ENCODE measurements around the gene PEX12.
"Not testable (repeated sequence)": the region's sequence is repeated elsewhere in the genome, so short reads cannot be mapped to it uniquely, and the experiment has no call there.

PEX12 gene

DNA sequence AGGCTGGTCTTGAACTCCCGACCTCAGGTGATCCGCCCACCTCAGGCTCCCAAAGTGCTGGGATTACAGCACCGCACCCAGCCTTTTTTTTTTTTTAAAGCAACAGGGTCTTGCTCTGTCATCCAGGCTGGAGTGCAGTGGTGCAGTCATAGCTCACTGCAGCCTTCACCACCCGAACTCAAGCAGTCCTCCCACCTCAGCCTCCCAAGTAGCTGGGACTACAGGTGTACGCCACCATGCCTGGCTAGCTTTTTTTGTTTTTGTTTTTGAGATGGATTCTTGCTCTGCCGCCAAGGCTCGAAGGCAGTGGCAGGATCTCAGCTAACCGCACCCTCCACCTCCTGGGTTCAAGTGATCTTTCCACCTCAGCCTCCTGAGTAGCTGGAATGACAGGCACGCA, 43.0 kb downstream of the PEX12 start:
- FAIRE-seq, result not testable (repeated sequence)

DNA sequence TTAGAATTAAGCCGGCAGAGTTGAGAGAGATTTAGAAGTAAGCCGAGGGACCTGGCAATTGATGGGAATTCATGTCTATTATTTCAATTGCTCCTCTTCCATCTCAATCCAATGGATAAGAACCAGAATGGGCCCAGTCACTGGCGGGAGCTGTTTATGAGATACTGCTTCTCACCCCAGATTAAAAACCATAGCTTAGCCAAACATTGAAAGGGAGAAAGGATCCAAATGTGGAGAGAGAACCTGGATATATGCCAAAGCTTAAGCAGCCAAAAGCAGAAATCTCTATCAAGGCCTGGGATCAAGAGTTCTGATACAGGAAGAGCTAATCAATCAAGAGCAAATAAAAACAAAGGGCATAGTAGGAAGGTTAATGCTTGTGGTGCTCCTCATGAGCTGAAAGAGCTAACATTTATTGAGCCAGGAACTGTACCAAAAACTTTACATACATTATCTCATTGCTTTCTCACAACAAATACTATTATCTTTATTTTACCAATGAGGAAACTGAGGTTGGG, 43.7 kb downstream of the PEX12 start:
- FAIRE-seq, result no peak

DNA sequence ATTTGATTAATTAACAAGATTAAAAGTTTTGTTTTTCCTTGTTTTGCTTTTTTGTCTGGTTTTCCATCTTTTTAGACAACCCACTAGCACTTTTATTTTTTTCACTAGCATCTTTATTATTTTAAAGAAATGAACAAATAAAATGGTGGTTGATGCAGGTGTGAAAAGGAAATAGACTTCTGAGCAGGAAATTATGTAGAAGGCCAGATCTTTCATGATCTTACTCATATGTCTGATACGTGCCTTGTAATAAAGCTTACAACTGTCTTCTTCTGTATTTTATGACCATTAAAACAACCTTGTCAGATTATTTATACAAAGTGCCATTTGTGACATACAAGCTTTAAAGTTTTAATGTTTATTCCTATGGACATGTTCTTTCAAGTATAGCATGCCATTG, 47.2 kb downstream of the PEX12 start:
- FAIRE-seq, result no peak

DNA sequence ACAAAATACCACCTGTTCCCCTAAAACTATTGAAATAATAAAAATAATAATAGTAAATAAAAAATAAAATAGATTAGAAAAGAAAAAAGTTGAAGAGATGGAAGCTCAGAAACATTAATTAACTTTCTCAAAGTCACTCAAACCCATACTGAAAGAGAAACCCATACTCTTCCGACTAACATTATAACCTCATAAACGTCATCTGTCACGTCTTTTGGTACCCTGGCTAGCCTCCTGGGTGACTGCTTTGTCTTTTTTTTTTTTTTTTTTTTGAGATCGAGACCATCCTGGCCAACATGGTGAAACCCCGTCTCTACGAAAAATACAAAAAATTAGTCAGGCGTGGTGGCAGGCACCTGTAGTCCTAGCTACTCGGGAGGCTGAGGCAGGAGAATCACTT, 48.5 kb downstream of the PEX12 start:
- no peak for FAIRE-seq

DNA sequence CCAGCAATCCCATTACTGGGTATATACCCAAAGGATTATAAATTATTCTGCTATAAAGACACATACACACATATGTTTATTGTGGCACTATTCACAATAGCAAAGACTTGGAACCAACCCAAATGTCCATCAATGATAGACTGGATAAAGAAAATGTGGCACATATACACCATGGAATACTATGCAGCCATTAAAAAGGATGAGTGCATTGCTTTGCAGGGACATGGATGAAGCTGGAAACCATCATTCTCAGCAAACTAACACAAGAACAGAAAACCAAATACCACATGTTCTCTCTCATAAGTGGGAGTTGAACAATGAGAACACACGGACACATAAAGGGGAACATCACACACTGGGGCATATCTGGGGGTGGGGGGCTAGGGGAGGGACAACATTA, 49.0 kb downstream of the PEX12 start:
- FAIRE-seq, result not testable (repeated sequence)
